ENCODE results near the gene BCL2.

GRCh38 chr18:63182861-63183260, 136.7 kb downstream of the BCL2 start:
- no peak for TF ChIP-seq CTCF (IDR thresholded peaks at IDR 0.05)
- no peak for TF ChIP-seq EZH2phosphoT487 (IDR thresholded peaks at IDR 0.05)
- TF ChIP-seq EZH2 (IDR thresholded peaks at IDR 0.05), result no peak
